Smooth muscle cell (in vitro differentiated cells): ENCODE measurements around the gene C1orf167. TPM values are rescaled to one million over a fixed set of nuclear protein-coding genes. Genes with fewer than 3 reads are reported as not detected.

ENCODE experiments used
- DNase-seq: peaks from one replicate; lab custom pipeline; 2025; ENCODE audit not compliant: unreplicated experiment; lab: John Stamatoyannopoulos, UW
- H2AFZ ChIP-seq: fragments of 200-600 bp; sonication (generic); 2 replicates; pipeline ENCODE4 v1.6.0; 2016; ENCODE audit warnings: antibody characterized with exemption, low read depth, mild to moderate bottlenecking
- H3F3A ChIP-seq: fragments of 200-600 bp; sonication (generic); 2 replicates; pipeline ENCODE4 v1.6.0; 2017; ENCODE audit warnings: antibody characterized with exemption, low read depth
- H3K27ac ChIP-seq: fragments of 200-600 bp; sonication (generic); 2 replicates; pipeline ENCODE4 v1.5.1; 2016; ENCODE audit warnings: low read depth, mild to moderate bottlenecking
- H3K27me3 ChIP-seq: fragments of 200-600 bp; sonication (generic); 2 replicates; pipeline ENCODE4 v1.6.1; 2016; ENCODE audit warnings: low read depth, mild to moderate bottlenecking
- H3K36me3 ChIP-seq: fragments of 200-600 bp; sonication (generic); 2 replicates; pipeline ENCODE4 v1.5.1; 2016; ENCODE audit warnings: low read depth
- H3K4me1 ChIP-seq: fragments of 200-600 bp; sonication (generic); 2 replicates; pipeline ENCODE4 v1.5.1; 2016; ENCODE audit warnings: low read depth
- H3K4me2 ChIP-seq: fragments of 200-600 bp; sonication (generic); 2 replicates; pipeline ENCODE4 v1.6.0; 2016; ENCODE audit warnings: mild to moderate bottlenecking
- H3K4me3 ChIP-seq: fragments of 200-600 bp; sonication (generic); 2 replicates; pipeline ENCODE4 v1.5.1; 2016; ENCODE audit warnings: mild to moderate bottlenecking
- H3K79me2 ChIP-seq: fragments of 200-600 bp; sonication (generic); 2 replicates; pipeline ENCODE4 v1.6.0; 2016; ENCODE audit warnings: low read depth, mild to moderate bottlenecking
- H3K9ac ChIP-seq: fragments of 200-600 bp; sonication (generic); 2 replicates; pipeline ENCODE4 v1.6.0; 2016; ENCODE audit warnings: low read depth
- H3K9me3 ChIP-seq: fragments of 200-600 bp; sonication (generic); replicated peaks from 2 replicates; pipeline ENCODE4 v1.5.1; 2016; ENCODE audit warnings: low read depth
- H4K20me1 ChIP-seq: fragments of 200-600 bp; sonication (generic); 2 replicates; pipeline ENCODE4 v1.6.0; 2016; ENCODE audit warnings: low read depth
- WGBS: methylation state at CpG from one replicate; pipeline ENCODE4 v1.1.7; 2016; ENCODE audit warnings: low lambda C conversion rate; 5-methylcytosine and 5-hydroxymethylcytosine counted together
- polyA plus RNA-seq: library from polyadenylated mRNA; unstranded; fragments of >200 nt; fragmentation: Nextera tagmentation; extraction: Ambion mirVana; gene quantifications from 2 replicates; pipeline ENCODE4 v1.2.1, GENCODE V29; 2016
- total RNA-seq: library from RNA; depleted of rRNA; stranded (reverse); fragments of >200 nt; gene quantifications from 2 replicates; pipeline ENCODE4 v1.2.3, GENCODE V29; 2014
- TF ChIP-seq, protein P1 (sequence below): fragments of 200-600 bp; sonication (generic); IDR thresholded peaks from 2 replicates; pipeline ENCODE4 v1.5.1; 2017; ENCODE audit warnings: borderline replicate concordance, mild to moderate bottlenecking, antibody characterized with exemption; ENCODE audit not compliant: insufficient read depth, poor library complexity, severe bottlenecking

The C1orf167 gene
- total and polyA plus RNA-seq, 2 experiments from 2014 or later = 0.70 TPM; not detected in 1

DNA sequence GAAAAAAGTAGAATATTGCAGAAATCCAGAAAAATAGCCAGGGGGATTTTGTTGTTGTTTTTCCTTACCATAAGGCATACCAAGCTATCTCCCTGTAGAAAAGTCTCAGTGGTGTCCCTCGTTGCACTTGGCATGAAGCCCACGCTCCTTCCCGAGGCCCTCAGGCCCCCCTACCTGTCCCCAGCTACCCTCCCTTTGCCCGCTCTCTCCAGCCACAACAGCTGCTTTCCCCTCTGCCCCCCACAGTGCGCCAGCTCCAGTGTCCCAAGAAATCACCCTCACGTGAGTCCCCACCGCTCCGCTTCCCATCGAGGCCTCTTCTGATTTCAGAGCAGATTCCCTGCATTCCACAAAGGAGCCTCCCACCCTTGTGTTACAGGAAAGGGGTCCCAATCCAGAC is 17.7 kb upstream of the C1orf167 start:
- H3K4me2 ChIP-seq = no peak overlapping the region
- H3F3A ChIP-seq = no peaks in the 10 kb centered on the region
- 95% methylated on average over 9 of the region's 9 CpGs for WGBS
- H3K4me3 ChIP-seq = no peak overlapping the region
- no peaks in the 10 kb centered on the region for H3K4me1 ChIP-seq
- no peak overlapping the region for H2AFZ ChIP-seq
- no peak for DNase-seq
- H3K9me3 ChIP-seq = no peaks in the 10 kb centered on the region
- H3K79me2 ChIP-seq = no peaks in the 10 kb centered on the region
- TF ChIP-seq, protein P1, sequence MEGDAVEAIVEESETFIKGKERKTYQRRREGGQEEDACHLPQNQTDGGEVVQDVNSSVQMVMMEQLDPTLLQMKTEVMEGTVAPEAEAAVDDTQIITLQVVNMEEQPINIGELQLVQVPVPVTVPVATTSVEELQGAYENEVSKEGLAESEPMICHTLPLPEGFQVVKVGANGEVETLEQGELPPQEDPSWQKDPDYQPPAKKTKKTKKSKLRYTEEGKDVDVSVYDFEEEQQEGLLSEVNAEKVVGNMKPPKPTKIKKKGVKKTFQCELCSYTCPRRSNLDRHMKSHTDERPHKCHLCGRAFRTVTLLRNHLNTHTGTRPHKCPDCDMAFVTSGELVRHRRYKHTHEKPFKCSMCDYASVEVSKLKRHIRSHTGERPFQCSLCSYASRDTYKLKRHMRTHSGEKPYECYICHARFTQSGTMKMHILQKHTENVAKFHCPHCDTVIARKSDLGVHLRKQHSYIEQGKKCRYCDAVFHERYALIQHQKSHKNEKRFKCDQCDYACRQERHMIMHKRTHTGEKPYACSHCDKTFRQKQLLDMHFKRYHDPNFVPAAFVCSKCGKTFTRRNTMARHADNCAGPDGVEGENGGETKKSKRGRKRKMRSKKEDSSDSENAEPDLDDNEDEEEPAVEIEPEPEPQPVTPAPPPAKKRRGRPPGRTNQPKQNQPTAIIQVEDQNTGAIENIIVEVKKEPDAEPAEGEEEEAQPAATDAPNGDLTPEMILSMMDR = no peak
- H3K27me3 ChIP-seq = no peaks in the 10 kb centered on the region
- no peak overlapping the region for H3K9ac ChIP-seq
- H3K27ac ChIP-seq = no peak overlapping the region
- H3K36me3 ChIP-seq = no peaks in the 10 kb centered on the region
- H4K20me1 ChIP-seq = peaks cover 31% of the 10 kb centered on the region

DNA sequence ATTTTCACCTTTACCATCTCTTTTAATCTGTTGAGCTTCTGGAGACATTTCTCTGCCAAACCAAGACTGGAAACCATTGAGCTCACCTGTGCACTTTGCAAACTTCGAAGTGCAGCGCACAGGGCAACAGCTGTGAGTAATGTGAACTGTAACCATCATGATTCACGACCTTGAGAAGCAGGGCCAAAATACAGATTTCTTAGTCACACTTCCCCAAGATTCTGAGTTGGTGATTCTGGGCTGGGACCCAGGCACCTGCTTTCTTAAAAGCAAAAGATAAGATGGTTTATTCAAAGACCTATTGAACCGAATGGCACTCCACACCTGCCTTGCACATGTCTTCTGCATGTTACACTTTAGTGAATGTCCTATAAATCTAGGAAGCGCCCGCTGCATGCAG is 15.9 kb upstream of the C1orf167 start:
- H3K4me3 ChIP-seq = no peak overlapping the region
- H3K27me3 ChIP-seq = no peaks in the 10 kb centered on the region
- 94% methylated on average over 6 of the region's 6 CpGs for WGBS
- H3K4me1 ChIP-seq = no peaks in the 10 kb centered on the region
- H3K4me2 ChIP-seq = no peak overlapping the region
- H3K9me3 ChIP-seq = no peaks in the 10 kb centered on the region
- H3K36me3 ChIP-seq = no peaks in the 10 kb centered on the region
- H4K20me1 ChIP-seq = peaks cover 26% of the 10 kb centered on the region
- H2AFZ ChIP-seq = no peak overlapping the region
- H3K27ac ChIP-seq = no peak overlapping the region
- TF ChIP-seq, protein P1 = no peak
- no peaks in the 10 kb centered on the region for H3K79me2 ChIP-seq
- H3F3A ChIP-seq = no peaks in the 10 kb centered on the region
- no peak for DNase-seq
- H3K9ac ChIP-seq = no peak overlapping the region

DNA sequence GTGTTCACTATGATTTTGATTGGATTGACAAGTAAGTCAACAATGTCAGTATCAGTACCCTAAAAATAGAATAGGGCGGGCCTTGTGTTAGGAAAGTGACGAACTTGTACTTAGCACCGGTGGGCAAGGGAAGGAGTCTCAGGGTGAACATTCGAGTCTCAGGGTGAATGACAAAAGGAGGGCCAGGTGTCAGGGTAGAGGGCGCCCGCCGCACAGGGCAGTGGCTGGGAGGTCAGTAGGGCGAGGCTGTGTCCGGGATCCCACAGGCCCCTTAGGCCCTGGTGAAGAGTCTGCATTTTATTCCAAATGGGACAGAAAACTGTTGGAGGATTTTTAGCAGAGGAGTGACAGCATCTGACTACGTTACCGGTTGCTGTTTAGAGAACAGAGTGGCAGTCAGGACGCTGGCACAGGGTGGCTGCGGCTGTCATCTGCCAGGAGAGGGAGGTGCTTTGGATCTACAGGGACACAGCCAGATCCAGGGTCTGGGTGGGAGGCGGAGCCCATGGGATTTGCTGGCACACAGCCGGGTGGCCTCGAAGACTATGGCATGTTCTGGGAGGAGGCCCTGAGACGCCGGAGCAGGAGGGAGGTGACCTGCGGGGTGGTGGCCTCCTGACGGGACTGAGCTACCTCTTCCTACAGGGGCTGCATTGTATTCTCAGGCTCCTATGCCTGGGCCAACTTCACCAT is 15.1 kb upstream of the C1orf167 start:
- H3F3A ChIP-seq = no peaks in the 10 kb centered on the region
- H2AFZ ChIP-seq = no peak overlapping the region
- no peak overlapping the region for H3K4me2 ChIP-seq
- no peaks in the 10 kb centered on the region for H3K9me3 ChIP-seq
- no peaks in the 10 kb centered on the region for H3K4me1 ChIP-seq
- H3K4me3 ChIP-seq = no peak overlapping the region
- TF ChIP-seq, protein P1 = no peak
- H3K9ac ChIP-seq = no peak overlapping the region
- H3K27me3 ChIP-seq = no peaks in the 10 kb centered on the region
- H3K36me3 ChIP-seq = no peaks in the 10 kb centered on the region
- no peak for DNase-seq
- no peak overlapping the region for H3K27ac ChIP-seq
- WGBS = 93% methylated on average over 20 of the region's 20 CpGs
- H3K79me2 ChIP-seq = no peaks in the 10 kb centered on the region
- peaks cover 18% of the 10 kb centered on the region for H4K20me1 ChIP-seq
